Thoracic aorta (tissue), 2 donors: Measurements from ENCODE around the gene NXNL1. TPM values are rescaled to one million over a fixed set of nuclear protein-coding genes. Genes with fewer than 3 reads are reported as not detected.
"Not testable (repeated sequence)": the region's sequence is repeated elsewhere in the genome, so short reads cannot be mapped to it uniquely, and the experiment has no call there.

Experiments used
- ATAC-seq: fragments of 150-250 bp; one replicate; pipeline ENCODE4 v1.8.0; 2017; ENCODE audit warnings: low read depth; ENCODE audit not compliant: insufficient number of reproducible peaks, low FRiP score
- DNase-seq: peaks from one replicate; pipeline ENCODE4 v3.0.0-alpha.2; 2020; ENCODE audit warnings: low spot score
- H3K27ac ChIP-seq, 2 donors: fragments of 200-600 bp; sonication (generic); 1 replicate in 1 of 2; 2 replicates in 1 of 2; pipeline ENCODE4 v1.5.1; 2016; ENCODE audit warnings: mild to moderate bottlenecking in 2 of 2, moderate library complexity in 2 of 2
- H3K27me3 ChIP-seq: fragments of 200-600 bp; sonication (generic); replicated peaks from 2 replicates; pipeline ENCODE4 v1.6.0; 2016; ENCODE audit warnings: mild to moderate bottlenecking; ENCODE audit not compliant: insufficient read depth
- H3K36me3 ChIP-seq: fragments of 200-600 bp; sonication (generic); one replicate; pipeline ENCODE4 v1.5.1; 2016
- H3K4me1 ChIP-seq, 2 donors: fragments of 200-600 bp; sonication (generic); 1 replicate in 1 of 2; 2 replicates in 1 of 2; pipeline versions ENCODE4 v1.5.1 to v1.6.0; 2016; ENCODE audit warnings: low read depth in 2 of 2, mild to moderate bottlenecking in 1 of 2; ENCODE audit not compliant: control insufficient read depth in 1 of 2
- H3K4me3 ChIP-seq: fragments of 200-600 bp; sonication (generic); 2 replicates; pipeline ENCODE4 v1.5.1; 2016; ENCODE audit warnings: mild to moderate bottlenecking
- H3K9me3 ChIP-seq: fragments of 200-600 bp; sonication (generic); 2 replicates; pipeline ENCODE4 v1.5.1; 2016
- CTCF ChIP-seq: fragments of 200-600 bp; sonication (generic); IDR thresholded peaks from one replicate; pipeline ENCODE4 v1.5.1; 2019; ENCODE audit warnings: antibody characterized with exemption
- total RNA-seq, 2 donors: library from RNA; depleted of rRNA; stranded (reverse); fragments of >200 nt; gene quantifications; one replicate each; pipeline versions ENCODE4 v1.1.0 to v1.2.3, GENCODE V29; 2016

Gene NXNL1
- total RNA-seq, result not detected

DNA sequence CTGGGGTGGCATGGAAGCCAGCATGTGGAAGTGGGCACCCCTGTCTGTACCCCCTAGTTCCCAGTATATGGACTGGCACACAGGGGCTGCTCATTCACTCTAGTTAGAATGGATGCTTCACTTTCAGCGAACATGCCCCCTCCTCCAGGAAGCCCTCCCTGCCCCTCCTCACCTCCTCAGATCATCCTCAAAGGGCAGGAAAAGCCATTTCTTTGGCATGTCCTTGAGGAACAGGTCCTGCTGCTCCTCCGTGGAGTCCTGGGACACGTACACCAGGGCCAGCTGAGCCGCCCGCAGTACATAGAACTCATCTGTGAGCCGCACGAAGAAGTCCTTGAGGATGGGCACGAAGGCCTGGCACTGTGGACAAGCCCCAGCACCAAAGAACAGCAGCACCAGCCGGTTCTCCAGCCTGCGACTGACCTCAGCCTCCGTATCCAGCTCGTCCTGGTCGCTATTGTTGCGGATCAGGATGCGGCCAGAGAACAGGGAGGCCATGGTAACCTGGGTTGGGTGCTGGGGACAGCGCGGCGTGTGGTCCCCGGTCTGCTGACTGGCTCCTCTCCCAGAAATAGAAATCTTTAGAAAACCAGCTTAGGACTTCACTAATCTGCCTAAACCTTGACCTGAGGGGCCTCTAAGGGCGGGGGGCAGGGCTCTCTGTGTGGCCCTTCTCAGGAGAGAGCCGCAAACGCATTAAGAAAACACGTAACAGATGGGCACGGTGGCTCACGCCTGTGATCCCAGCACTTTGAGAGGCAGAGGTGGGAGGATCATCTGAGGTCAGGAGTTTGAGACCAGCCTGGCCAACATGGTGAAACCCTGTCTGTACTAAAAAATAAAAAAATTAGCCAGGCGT lies at the start of gene NXNL1:
Gene NXNL1 (minus strand): TSS at position 555 of the 859 bp plus-strand sequence. CDS start 57 bp downstream, at position 498.
- no peak for DNase-seq
- Histone ChIP-seq H3K36me3 (no peaks in the 10 kb centered on the region), H3K27me3 (peaks cover 4% of the 10 kb centered on the region), H3K4me1 (no peaks in the 10 kb centered on the region), H3K9me3 (no peaks in the 10 kb centered on the region), H3K4me3 (no peak within 1 kb of the TSS), H3K27ac (no peak within 1 kb of the TSS)
- no peak for TF ChIP-seq CTCF
- ATAC-seq, result no peak

GRCh38 chr19:17508558-17508933 lies 47.8 kb upstream of the NXNL1 start:
- not testable (repeated sequence) for H3K9me3 ChIP-seq, H3K27ac ChIP-seq, H3K27me3 ChIP-seq, H3K4me3 ChIP-seq, ATAC-seq, DNase-seq, H3K36me3 ChIP-seq
- peaks cover 5 to 27% of the 10 kb centered on the region in 2 donors for H3K4me1 ChIP-seq

- no peak for TF ChIP-seq CTCF
- Histone ChIP-seq H3K27ac (no peak overlapping the region), H3K9me3 (no peaks in the 10 kb centered on the region), H3K27me3 (no peaks in the 10 kb centered on the region), H3K4me1 (peaks cover 5 to 17% of the 10 kb centered on the region in 2 donors), H3K4me3 (no peak overlapping the region), H3K36me3 (no peaks in the 10 kb centered on the region)
- DNase-seq (no peak), ATAC-seq (no peak)
These were observed 46.0 kb upstream of the NXNL1 start for GRCh38 chr19:17506745-17507144.

GRCh38 chr19:17505223-17505622 lies 44.5 kb upstream of the NXNL1 start:
- Histone ChIP-seq H3K36me3 (peaks cover 3% of the 10 kb centered on the region), H3K27me3 (no peaks in the 10 kb centered on the region), H3K4me3 (no peak overlapping the region), H3K9me3 (no peaks in the 10 kb centered on the region), H3K27ac (no peak overlapping the region), H3K4me1 (peaks cover under 1 to 11% of the 10 kb centered on the region in 2 donors)
- DNase-seq (no peak), ATAC-seq (no peak)
- no peak for TF ChIP-seq CTCF

DNA sequence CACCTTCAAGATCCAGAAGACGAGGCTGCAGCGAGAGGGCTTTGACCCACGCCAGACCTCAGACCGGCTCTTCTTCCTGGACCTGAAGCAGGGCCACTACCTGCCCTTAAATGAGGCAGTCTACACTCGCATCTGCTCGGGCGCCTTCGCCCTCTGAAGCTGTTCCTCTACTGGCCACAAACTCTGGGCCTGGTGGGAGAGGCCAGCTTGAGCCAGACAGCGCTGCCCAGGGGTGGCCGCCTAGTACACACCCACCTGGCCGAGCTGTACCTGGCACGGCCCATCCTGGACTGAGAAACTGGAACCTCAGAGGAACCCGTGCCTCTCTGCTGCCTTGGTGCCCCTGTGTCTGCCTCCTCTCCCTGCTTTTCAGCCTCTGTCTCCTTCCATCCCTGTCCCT lies 43.7 kb upstream of the NXNL1 start:
- no peaks in the 10 kb centered on the region for H3K27me3 ChIP-seq
- H3K4me3 ChIP-seq, result no peak overlapping the region
- H3K4me1 ChIP-seq, result peaks cover 0 to 3% of the 10 kb centered on the region in 2 donors
- H3K9me3 ChIP-seq, result no peaks in the 10 kb centered on the region
- peaks cover 3% of the 10 kb centered on the region for H3K36me3 ChIP-seq
- H3K27ac ChIP-seq, result no peak overlapping the region
- no peak for ATAC-seq
- no peak for DNase-seq
- no peak for TF ChIP-seq CTCF
